HG03520 (cell line): Measurements from ENCODE around the gene LTBP2.

Experiments
- ATAC-seq: cut with Tn5 transposase; IDR thresholded peaks from one replicate; pipeline ENCODE4 v1.9.1; 2021; ENCODE audit warnings: mild to moderate bottlenecking, moderate library complexity; ENCODE audit not compliant: unreplicated experiment

LTBP2 gene

GRCh38 chr14:74592476-74593201 lies 19.4 kb downstream of the LTBP2 start:
- no peak for ATAC-seq

GRCh38 chr14:74591899-74592298 lies 20.1 kb downstream of the LTBP2 start:
- ATAC-seq = no peak

- no peak for ATAC-seq
These were observed 20.6 kb downstream of the LTBP2 start for GRCh38 chr14:74591394-74591793.

GRCh38 chr14:74589291-74589879 lies 22.7 kb downstream of the LTBP2 start:
- ATAC-seq = no peak

GRCh38 chr14:74587363-74587707 lies 24.7 kb downstream of the LTBP2 start:
- no peak for ATAC-seq

GRCh38 chr14:74586681-74587362 lies 25.2 kb downstream of the LTBP2 start:
- ATAC-seq = no peak

GRCh38 chr14:74585406-74586335 lies 26.4 kb downstream of the LTBP2 start:
- no peak for ATAC-seq

GRCh38 chr14:74584951-74585350 lies 27.1 kb downstream of the LTBP2 start:
- no peak for ATAC-seq

- ATAC-seq = no peak
These were observed 28.2 kb downstream of the LTBP2 start for GRCh38 chr14:74583689-74584434.

- ATAC-seq = no peak
These were observed 29.0 kb downstream of the LTBP2 start for GRCh38 chr14:74582910-74583581.

- ATAC-seq = no peak
These were observed 31.8 kb downstream of the LTBP2 start for GRCh38 chr14:74580275-74580672.

GRCh38 chr14:74579447-74580274 lies 32.4 kb downstream of the LTBP2 start:
- no peak for ATAC-seq

GRCh38 chr14:74578479-74578878 lies 33.6 kb downstream of the LTBP2 start:
- ATAC-seq = no peak

- no peak for ATAC-seq
These were observed 34.1 kb downstream of the LTBP2 start for GRCh38 chr14:74577948-74578275.

GRCh38 chr14:74577247-74577947 lies 34.6 kb downstream of the LTBP2 start:
- no peak for ATAC-seq

- ATAC-seq = no peak
These were observed 36.1 kb downstream of the LTBP2 start for GRCh38 chr14:74575936-74576335.

GRCh38 chr14:74575507-74575906 lies 36.5 kb downstream of the LTBP2 start:
- ATAC-seq = no peak

GRCh38 chr14:74574706-74575105 lies 37.3 kb downstream of the LTBP2 start:
- ATAC-seq = no peak

- ATAC-seq = no peak
These were observed 38.0 kb downstream of the LTBP2 start for GRCh38 chr14:74574090-74574433.
